HG02840 (cell line): ENCODE results near the gene TEX261.

ENCODE experiments used
- ATAC-seq: cut with Tn5 transposase; IDR thresholded peaks from one replicate; pipeline ENCODE4 v1.9.1; 2021; ENCODE audit warnings: mild to moderate bottlenecking, moderate library complexity, moderate number of reproducible peaks; ENCODE audit not compliant: unreplicated experiment, low FRiP score

The TEX261 gene

GRCh38 chr2:70960833-70961647, 33.6 kb downstream of the TEX261 start:
- ATAC-seq = no peak

- ATAC-seq = no peak
These were observed 34.5 kb downstream of the TEX261 start for GRCh38 chr2:70959851-70960832.

- no peak for ATAC-seq
These were observed 35.4 kb downstream of the TEX261 start for GRCh38 chr2:70959271-70959761.

- ATAC-seq = no peak
These were observed 35.9 kb downstream of the TEX261 start for GRCh38 chr2:70958759-70959158.

GRCh38 chr2:70957798-70958197, 36.9 kb downstream of the TEX261 start:
- no peak for ATAC-seq

GRCh38 chr2:70956141-70956540, 38.5 kb downstream of the TEX261 start:
- ATAC-seq = no peak

GRCh38 chr2:70954886-70955285, 39.8 kb downstream of the TEX261 start:
- no peak for ATAC-seq

GRCh38 chr2:70949086-70949485, 45.6 kb downstream of the TEX261 start:
- ATAC-seq = no peak

GRCh38 chr2:70948337-70949003, 46.2 kb downstream of the TEX261 start:
- ATAC-seq = no peak

- no peak for ATAC-seq
These were observed 47.0 kb downstream of the TEX261 start for GRCh38 chr2:70947556-70948184.

GRCh38 chr2:70946832-70947442, 47.7 kb downstream of the TEX261 start:
- ATAC-seq = no peak

GRCh38 chr2:70944111-70944690, 50.5 kb downstream of the TEX261 start:
- ATAC-seq = no peak

- ATAC-seq = no peak
These were observed 51.3 kb downstream of the TEX261 start for GRCh38 chr2:70943205-70943871.

- ATAC-seq = no peak
These were observed 52.1 kb downstream of the TEX261 start for GRCh38 chr2:70942396-70943204.

GRCh38 chr2:70941701-70942100, 53.0 kb downstream of the TEX261 start:
- no peak for ATAC-seq

GRCh38 chr2:70941186-70941585, 53.5 kb downstream of the TEX261 start:
- ATAC-seq = no peak

GRCh38 chr2:70939839-70940580, 54.7 kb downstream of the TEX261 start:
- no peak for ATAC-seq
